ENCODE data around the gene TMEM54. TPM values are rescaled to one million over a fixed set of nuclear protein-coding genes. Genes with fewer than 3 reads are reported as not detected.

Gene TMEM54
- total RNA-seq, 4 donors from 2014 or later: 13.1 to 41.4 (median 26.3) TPM

GRCh38 chr1:32900371-32900955 is 726 bp downstream of the TMEM54 start:
- H3K27me3 ChIP-seq: peaks cover 0 to 22% of the 10 kb centered on the region in 2 donors
- DNase-seq (ENCODE audit: low spot score in 2 of 2): no peak
- 22 to 23% methylated on average over 20 to 22 of the region's 22 CpGs for WGBS, 2 donors
- H3K9me3 ChIP-seq: no peaks in the 10 kb centered on the region
- H3K4me3 ChIP-seq: peak overlapping the region; percentile 44 to 58 (median 56)
- peak overlapping the region in 2 of 4 donors; percentile 3 to 54 for H3K27ac ChIP-seq
- peaks cover 0 to 16% (median 3%) of the 10 kb centered on the region in 4 donors for H3K4me1 ChIP-seq
- no peak for TF ChIP-seq CTCF (IDR thresholded peaks at IDR 0.05)
- TF ChIP-seq EP300 (IDR thresholded peaks at IDR 0.05): no peak
- no peak for TF ChIP-seq POLR2A (IDR thresholded peaks at IDR 0.05)
- H3K36me3 ChIP-seq: no peaks in the 10 kb centered on the region

DNA sequence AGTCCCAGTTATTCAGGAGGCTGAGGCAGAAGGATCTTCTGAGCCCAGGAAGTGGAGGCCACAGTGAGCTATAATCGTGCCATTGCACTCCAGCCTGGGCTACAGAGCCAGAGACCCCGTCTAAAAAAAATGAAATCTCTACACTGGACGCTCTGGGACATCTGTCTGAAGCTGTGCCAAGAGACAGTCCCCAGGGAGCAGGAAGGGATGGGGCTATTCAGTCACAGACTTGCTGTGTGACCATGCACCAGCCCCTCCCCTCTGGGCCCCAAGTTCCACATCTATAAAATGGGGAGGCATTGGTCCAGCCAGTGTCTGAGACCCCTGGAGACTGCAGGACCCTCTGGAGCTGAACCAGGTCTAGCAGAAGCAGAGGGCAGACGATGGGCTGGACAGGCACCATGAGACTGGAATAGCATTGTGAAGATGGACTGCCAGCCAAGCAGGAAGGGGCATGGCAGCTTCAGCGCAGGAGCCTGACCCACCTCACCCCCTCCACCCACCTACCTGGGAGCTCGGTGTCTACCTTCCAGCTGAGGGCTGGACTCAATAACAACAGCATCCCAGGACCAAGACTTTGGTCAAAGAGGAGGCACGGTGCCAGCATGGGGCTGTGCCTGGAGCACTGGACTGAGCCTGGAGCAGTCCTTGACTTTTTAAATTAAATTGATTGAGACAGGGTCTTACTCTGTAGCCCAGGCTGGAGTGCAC is 1.4 kb downstream of the TMEM54 start:
- no peak for DNase-seq (ENCODE audit: low spot score in 2 of 2)

DNA sequence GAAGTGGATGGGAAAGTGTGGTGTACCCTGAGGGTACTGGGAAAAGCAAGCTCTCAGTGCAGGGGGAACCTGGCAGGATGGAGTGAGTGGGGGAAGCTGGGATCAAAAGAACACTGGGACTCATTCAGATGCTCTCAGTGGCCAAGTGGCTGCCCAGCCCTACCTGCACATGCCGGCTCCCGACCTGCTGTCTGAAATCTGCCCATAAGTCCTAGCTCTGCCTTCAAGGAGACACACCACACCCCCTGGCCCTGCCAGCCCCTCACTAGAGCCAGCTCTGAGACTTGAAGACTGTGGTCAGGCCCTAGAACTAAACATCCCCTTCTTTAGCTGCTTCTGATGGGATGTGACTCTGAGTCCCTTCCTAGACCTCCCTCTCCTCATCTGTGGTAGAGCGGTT is 2.2 kb downstream of the TMEM54 start:
- no peak for DNase-seq (ENCODE audit: low spot score in 2 of 2)
- Histone ChIP-seq H3K4me3 (no peak overlapping the region), H3K27me3 (peaks cover 0 to 26% of the 10 kb centered on the region in 2 donors), H3K36me3 (no peaks in the 10 kb centered on the region), H3K9me3 (no peaks in the 10 kb centered on the region), H3K27ac (no peak overlapping the region), H3K4me1 (peaks cover 0 to 17% (median 3%) of the 10 kb centered on the region in 4 donors)
- TF ChIP-seq EP300 (IDR thresholded peaks at IDR 0.05) (no peak), POLR2A (IDR thresholded peaks at IDR 0.05) (no peak), CTCF (IDR thresholded peaks at IDR 0.05) (no peak)
- WGBS, 2 donors: 90 to 93% methylated on average over 3 of the region's 3 CpGs

More for the DNA sequence above, 1.4 kb downstream of the TMEM54 start:
- Histone ChIP-seq H3K4me3 (no peak overlapping the region), H3K27me3 (peaks cover 0 to 22% of the 10 kb centered on the region in 2 donors), H3K36me3 (no peaks in the 10 kb centered on the region), H3K27ac (no peak overlapping the region), H3K9me3 (no peaks in the 10 kb centered on the region), H3K4me1 (peaks cover 0 to 16% (median 3%) of the 10 kb centered on the region in 4 donors)
- WGBS, 2 donors: 71 to 74% methylated on average over 6 to 7 of the region's 7 CpGs
- TF ChIP-seq CTCF (IDR thresholded peaks at IDR 0.05) (no peak), EP300 (IDR thresholded peaks at IDR 0.05) (no peak)

GRCh38 chr1:32898056-32898455 is 3.1 kb downstream of the TMEM54 start:
- Histone ChIP-seq H3K4me3 (no peak overlapping the region), H3K9me3 (no peaks in the 10 kb centered on the region), H3K27ac (no peak overlapping the region), H3K27me3 (peaks cover 0 to 35% of the 10 kb centered on the region in 2 donors), H3K36me3 (no peaks in the 10 kb centered on the region), H3K4me1 (peaks cover 0 to 26% (median 6%) of the 10 kb centered on the region in 4 donors)
- TF ChIP-seq POLR2A (IDR thresholded peaks at IDR 0.05) (no peak), EP300 (IDR thresholded peaks at IDR 0.05) (no peak), CTCF (IDR thresholded peaks at IDR 0.05) (no peak)
- 93 to 95% methylated on average over 8 to 9 of the region's 9 CpGs for WGBS, 2 donors
- no peak for DNase-seq (ENCODE audit: low spot score in 2 of 2)
